GM12892 (cell line): Measurements from ENCODE around the gene FBH1.
"Not testable (repeated sequence)": the region's sequence is repeated elsewhere in the genome, so short reads cannot be mapped to it uniquely, and the experiment has no call there.

Experiments
- POLR2A ChIP-seq: IDR thresholded peaks from 2 replicates; pipeline ENCODE4 v1.6.1; 2011; ENCODE audit warnings: low read depth, low read length, control low read depth
- POLR2AphosphoS5 ChIP-seq: IDR thresholded peaks from 2 replicates; pipeline ENCODE4 v1.6.1; 2011; ENCODE audit warnings: low read depth, low read length, control low read depth
- TAF1 ChIP-seq: IDR thresholded peaks from 2 replicates; pipeline ENCODE4 v1.6.1; 2011; ENCODE audit warnings: low read depth, mild to moderate bottlenecking, control low read depth, low read length, borderline replicate concordance

DNA sequence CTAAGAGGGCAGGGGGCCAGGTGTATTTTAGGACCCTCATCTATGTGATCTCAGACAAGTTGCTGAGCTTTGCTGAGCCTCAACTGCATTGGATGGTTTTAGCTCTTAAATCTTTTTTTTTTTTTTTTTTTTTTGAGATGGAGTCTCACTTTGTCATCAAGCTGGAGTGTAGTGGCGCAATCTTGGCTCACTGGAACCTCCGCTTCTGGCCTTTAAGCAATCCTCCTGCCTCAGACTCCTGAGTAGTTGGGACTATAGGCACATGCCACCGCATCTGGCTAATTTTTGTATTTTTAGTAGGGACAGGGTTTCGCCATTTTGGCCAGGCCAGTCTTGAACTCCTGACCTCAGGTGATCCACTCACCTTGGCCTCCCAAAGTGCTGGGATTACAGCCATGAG lies 43.4 kb upstream of the FBH1 start:
- TF ChIP-seq POLR2A, POLR2AphosphoS5, TAF1: not testable (repeated sequence)
